GM19397 (cell line): ENCODE data around the gene THSD8.

Experiments used
- ATAC-seq: cut with Tn5 transposase; IDR thresholded peaks from one replicate; pipeline ENCODE4 v1.9.1; 2021; ENCODE audit warnings: mild to moderate bottlenecking, moderate library complexity; ENCODE audit not compliant: unreplicated experiment

The THSD8 gene

DNA sequence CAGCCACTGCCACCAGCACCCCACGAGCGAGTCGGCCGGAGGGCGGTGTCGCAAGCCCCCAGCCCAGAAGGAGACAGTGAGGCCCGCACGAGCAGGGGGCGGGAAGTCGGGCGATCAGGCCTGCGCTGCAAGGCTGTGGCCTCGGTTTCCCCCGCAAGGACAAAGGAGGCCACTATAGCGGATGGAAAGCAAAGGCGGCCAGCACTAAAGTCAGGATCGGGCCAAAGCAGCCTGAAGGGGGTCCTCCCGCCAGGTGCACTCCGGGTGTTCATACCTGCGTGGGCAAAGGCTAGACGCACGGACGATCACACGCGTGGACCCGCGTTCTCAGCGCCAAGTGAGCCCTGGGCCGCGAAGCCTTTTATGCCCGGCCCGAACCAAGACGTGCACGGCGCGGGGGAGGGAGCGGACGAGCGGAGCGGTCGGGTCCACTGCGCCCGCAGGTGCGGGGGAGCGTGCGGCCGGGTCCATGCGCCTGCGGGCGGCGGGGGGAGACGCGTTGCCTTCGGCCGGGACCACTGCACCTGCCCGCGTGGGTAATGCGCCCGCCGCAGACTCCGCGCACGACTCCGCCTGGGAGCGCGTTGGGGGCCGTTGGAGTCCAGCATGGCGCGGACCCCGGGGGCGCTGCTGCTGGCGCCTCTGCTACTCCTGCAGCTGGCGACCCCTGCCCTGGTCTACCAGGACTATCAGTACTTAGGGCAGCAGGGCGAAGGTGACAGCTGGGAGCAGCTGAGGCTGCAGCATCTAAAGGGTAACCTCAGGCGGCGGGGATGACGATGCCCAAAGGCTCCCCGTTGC, at the start of gene THSD8, which contains the start of gene PRDX2:
TSS of gene THSD8 (plus strand) at position 604 of the 801 bp plus-strand sequence. CDS start at position 607, 3 bp downstream.
TSS of gene PRDX2 (minus strand) at position 335 of the 801 bp plus-strand sequence. CDS start 539 bp downstream, outside the sequence.
- ATAC-seq: peak; percentile 38

DNA sequence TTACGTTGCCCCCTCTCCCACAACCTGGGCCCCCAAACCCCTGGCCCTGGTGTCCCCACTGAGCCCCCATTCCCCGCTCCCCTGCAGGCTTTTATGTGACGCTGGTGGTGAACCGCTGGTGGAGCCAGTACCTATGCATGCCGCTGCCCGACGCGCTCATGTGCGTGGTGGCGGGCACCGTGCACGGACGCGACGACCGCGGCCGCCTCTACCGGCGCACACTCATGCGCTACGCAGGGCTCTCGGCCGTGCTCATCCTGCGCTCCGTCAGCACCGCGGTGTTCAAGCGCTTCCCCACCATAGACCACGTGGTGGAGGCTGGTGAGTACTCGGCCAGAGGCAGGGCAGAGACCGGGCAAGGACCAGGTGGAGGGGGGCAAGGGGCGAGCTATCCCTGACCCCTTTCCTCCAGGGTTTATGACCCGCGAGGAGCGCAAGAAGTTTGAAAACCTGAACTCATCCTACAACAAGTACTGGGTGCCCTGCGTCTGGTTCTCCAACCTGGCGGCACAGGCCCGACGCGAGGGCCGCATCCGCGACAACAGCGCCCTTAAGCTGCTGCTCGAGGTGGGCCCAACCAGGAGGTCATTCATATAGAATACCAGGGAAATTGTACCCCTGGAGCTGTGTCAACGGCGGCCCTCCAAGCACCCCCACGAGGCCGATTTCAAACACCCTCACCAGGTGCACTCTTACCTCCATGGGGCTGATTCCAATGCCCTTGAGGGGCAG, 47.2 kb upstream of the THSD8 start:
- no peak for ATAC-seq

DNA sequence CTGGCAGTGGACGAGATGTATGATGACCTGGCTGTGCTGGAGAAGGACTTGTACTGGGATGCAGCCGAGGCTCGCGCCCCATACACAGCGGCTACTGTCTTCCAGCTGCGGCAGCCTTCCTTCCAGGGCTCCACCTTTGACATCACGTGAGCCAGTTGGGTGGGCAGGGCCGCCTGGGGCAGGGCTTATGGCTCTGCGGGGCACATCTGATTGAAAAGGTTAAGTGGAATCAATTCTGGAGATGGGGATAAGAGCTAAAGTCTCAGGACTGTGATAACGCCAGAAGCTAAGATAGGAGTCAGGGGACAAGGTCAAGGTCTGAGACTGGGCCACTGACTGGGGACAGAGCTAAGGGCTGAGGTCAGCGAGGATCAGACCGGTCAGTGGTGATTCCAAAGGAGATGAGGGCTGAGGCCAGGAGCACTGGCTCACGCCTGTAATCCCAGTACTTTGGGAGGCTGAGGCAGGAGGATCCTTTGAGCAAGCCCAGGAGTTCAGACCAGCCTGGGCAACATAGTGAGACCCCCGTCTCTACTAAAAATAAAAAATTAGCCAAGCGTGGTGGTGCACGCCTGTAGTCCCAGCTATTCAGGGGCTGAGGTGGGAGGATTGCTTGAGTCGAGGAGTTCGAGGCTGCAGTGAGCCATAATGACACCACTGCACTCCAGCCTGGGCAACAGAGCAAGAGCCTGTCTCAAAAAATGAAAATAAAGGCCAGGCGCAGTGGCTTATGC, 45.6 kb upstream of the THSD8 start:
- no peak for ATAC-seq

DNA sequence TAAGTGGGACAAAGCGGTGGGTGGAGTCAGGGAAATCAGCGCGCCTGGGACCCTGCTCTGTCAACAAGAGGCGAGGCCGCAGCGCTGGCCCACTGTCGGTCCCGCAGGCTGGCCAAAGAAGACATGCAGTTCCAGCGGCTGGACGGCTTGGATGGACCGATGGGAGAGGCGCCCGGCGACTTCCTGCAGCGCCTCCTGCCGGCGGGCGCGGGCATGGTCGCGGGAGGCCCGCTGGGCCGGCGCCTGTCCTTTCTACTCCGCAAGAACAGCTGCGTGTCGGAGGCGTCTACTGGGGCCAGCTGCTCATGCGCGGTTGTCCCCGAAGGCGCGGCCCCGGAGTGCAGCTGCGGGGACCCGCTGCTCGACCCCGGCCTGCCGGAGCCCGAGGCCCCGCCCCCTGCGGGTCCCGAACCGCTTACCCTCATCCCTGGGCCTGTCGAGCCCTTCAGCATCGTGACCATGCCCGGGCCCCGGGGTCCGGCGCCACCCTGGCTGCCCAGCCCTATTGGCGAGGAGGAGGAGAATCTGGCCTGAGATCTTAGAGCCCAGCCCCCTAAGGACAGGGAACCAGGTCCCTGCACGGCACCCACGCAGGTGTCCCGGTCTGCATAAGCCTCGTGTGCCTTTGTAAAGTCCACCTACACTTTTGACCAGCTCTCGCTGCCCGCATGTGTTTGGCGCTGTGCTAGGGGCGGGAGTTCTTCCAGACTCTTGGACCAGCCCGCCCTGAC, 44.2 kb upstream of the THSD8 start:
- ATAC-seq: no peak

DNA sequence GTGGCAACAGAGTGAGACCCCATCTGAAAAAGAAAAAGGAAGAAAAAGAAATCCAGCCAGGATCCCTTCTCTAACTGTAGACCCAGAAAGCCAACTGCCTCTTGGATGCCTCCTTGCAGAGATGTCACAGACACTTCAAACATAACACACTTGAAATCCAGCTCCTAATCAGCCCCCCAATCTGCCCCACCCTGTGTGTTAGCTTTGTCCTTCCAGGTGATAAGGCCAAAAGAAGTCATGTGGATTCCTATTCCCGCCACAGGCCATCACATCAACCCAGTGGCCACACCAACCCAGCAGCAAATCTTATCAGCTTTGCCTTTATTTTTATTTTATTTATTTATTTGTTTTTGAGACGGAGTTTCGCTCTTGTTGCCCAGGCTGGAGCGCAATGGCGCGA, 42.2 kb upstream of the THSD8 start:
- ATAC-seq: no peak

DNA sequence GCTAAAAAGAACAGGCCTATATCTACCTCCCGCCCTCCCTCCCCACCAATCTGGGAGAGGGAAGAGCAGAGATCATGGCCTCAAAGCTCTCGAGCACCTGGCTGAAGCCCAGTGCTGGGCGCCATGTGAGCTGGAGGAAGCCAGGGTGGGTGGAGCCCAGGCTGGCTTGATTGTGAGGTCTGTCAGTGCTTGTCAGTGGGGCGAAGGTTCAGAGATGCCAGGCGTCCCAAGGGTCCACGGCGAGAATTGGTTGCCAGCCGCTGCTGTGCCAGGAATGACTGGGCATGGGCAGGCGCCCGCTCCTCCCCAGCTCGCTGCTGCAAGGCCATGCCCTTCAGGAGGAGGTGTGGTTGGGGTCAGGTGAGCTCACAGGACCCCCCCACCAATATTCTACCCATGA, 38.8 kb upstream of the THSD8 start:
- ATAC-seq: no peak

DNA sequence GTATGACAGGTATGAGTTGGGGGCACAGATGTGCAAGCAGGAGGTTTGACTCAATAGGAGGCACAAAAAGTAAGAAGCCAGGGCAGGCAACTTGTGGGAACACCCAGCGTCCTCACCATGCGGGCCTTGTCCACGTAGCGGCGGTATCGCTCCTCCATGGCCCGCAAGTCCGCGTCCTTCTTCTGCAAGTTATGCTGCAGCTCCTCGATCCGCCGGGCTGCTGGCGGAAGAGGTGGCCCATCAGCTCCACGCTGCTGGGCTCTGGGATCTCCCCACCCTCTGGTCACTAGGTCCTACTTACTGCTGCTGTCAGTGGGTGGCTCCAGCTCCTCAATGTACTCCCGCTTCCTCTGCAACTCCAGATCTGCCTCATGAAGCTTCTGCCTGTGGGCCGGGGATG, 37.2 kb upstream of the THSD8 start:
- ATAC-seq: no peak

DNA sequence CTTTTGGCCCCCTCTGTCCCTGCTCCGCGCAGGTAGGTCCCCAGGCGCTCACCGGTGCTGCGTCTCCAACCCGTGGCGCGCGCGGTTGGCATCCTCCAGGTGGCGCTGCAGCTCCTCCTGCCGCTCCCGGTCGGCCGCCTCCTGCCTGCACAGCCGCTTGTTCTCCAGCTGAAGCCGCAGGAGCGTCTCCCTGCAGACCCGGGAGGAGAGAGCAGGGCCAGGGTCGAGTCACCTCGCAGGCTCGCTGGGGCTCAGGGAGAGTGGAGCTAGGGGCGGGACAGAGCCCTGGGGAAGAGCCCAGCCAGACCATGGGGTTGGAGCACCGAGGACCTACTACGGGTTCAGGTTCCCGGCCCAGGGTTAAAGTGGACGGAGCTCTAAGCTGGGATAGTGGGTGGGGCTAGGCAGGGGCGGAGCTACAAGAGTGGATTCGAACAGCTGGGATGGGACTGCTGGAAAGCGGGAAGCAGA, 35.8 kb upstream of the THSD8 start:
- ATAC-seq: no peak

DNA sequence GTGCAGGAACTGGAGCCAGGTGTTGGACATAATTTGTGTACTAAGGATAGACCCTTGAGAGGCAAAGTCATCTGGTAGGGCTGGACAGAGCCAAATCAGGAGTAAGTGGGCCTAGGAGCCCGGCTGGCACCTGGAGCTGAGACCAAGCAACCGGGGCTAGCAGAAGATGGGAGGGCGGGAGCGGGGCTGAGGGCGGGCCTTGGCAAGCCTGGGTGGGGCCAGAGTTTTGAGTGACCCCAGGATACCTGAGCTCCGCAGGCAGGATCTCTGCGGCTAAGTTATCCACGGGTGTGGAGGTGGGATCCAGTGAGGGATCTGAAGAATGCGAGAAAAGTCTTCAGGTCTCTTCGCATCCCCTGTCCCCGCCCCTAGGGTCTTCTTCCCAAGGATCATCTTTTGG, 34.7 kb upstream of the THSD8 start:
- ATAC-seq: no peak

DNA sequence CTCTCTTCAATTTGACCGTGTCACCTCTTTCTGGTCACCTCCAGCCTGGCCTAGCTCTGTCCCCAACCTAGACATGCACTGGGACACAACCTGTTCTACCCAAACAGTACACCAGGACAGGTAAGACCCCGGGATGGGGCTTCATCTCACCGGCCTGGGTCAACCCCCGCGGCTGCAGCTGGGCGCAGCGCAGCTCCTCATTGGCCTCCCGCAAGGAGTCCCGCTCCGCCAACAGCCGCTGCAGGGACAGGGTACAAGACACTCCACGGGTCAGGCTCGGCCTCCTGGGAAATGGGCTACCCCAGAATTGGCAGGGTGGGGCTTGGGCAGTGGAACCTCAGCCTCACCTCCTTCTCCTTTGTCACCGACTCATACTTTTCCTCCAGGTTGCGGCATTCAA, 34.2 kb upstream of the THSD8 start:
- no peak for ATAC-seq

DNA sequence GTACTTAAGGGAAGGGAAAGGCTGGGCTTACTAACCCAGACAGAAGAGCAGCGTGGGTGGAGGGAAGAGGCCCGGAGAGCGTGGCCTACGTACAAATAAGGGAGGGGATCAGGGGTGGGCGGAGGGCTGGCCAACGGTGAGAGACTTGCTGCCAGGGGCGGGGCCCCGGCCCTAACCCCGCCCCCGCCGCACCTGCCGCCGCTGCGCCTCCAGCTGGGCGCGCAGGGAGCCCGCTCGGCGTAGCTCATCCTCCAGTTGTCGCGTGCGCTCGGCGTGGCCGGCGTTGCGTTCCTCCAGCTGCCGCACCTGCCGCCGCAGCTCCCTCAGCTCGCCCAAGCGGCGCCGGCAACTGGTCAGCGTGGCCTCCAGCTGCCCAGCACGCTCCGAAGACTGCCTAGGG, 32.2 kb upstream of the THSD8 start:
- no peak for ATAC-seq

DNA sequence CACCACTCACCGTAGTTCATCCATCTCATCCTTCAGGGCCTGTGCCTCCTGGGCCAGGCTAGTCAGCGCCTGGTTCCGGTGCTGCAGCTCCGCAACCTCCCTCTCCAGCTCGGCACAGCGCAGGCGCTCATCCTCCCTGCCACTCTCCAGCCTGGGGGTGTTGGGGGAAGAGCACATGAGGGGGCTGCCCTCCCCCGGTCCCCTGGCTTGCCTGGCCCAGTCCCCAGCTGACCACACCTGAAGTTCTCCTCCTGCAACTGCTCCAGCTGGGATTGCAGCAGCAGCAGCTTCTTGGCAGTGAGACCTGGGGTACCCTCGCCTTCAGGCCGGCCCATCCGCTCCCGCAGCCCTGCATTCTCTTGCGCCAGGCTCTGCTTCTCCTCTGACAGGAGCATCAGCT, 30.9 kb upstream of the THSD8 start:
- ATAC-seq: no peak

DNA sequence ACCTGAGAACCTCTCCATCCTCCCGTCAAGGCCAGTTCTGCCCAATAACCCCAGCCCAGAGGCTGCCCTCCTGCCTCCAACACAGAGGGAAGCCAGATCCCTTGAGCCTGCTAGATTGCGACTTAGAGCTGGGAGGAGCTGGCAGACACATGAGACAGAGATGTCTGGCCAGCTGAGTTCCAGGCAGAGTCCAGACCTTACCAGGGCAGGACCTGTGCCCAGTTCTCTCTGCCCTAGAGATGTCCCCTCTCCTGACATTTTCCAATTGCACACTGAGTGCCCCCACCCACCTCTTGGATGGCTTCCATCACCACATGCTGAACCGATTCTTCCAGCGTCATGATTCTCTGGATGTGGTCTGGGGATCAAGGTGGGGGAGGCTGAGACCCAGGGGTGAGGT, 29.5 kb upstream of the THSD8 start:
- ATAC-seq: no peak

DNA sequence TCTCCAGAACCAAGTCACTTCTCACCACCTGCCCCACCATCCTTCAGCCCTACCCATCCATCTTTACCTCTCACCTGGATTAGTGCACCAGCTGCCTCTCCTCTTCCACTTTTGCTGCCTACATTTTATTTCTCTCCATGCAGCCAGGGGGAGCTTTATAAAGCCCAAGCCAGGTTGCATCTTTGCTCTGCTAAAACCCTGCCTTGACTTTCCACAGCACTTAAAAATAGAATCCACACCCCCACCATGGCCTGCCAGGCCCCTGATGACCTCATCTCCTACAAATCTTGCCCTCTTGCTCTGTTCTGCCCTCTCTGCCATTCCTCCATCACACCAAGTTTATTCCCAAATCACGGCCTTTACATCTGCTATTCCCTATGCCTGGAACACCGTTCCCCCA, 28.3 kb upstream of the THSD8 start:
- ATAC-seq: no peak

DNA sequence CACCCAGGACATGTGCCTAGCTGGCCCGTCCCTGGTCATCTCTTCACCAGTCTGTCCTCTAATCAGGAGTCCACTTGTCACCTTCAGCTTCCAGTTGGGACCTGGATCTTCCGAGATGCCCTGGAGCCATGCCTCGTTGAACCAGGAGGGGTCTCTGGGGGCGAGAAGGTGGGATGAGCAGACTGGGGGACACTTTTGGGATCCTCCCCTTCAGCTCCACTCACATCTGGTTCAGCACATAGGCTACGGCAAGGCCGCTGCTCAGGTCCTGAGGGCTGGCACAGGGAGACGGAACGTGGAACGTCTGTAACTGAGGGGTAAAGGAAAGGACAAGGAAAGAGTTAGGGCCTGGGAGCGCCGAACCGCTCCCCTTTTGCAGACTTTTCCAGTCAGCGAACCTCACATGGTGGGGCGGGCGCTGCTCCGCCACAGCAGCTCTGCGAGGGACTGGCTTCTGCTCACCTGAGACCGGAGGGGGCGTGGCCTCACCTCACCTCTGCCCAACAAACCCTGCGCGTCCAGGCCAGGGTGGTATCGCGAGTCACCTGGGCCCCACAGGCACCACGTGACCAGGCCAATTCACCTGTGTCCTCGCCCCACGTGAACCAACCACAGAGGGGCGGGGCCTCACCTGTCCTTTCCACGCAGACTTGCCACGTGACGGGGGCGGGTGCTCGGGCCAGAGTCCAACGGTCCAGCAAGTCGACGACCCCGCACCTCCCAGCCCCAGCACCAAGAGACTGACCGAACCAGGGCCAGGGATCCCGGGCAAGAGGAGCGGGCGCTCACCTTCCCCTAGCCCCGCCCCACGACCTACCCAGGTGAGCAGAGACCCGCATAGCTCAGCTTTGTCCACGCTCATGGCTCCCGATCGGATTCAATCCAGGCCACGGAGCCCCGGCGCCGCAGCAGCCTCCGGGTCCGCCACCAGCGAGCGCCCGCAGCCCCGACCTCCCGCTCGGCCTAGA, 27.0 kb upstream of the THSD8 start, which contains the start of gene HOOK2:
TSS of gene HOOK2 (minus strand) at position 965 of the 968 bp plus-strand sequence. CDS start at position 862, 103 bp downstream.
- ATAC-seq: no peak

DNA sequence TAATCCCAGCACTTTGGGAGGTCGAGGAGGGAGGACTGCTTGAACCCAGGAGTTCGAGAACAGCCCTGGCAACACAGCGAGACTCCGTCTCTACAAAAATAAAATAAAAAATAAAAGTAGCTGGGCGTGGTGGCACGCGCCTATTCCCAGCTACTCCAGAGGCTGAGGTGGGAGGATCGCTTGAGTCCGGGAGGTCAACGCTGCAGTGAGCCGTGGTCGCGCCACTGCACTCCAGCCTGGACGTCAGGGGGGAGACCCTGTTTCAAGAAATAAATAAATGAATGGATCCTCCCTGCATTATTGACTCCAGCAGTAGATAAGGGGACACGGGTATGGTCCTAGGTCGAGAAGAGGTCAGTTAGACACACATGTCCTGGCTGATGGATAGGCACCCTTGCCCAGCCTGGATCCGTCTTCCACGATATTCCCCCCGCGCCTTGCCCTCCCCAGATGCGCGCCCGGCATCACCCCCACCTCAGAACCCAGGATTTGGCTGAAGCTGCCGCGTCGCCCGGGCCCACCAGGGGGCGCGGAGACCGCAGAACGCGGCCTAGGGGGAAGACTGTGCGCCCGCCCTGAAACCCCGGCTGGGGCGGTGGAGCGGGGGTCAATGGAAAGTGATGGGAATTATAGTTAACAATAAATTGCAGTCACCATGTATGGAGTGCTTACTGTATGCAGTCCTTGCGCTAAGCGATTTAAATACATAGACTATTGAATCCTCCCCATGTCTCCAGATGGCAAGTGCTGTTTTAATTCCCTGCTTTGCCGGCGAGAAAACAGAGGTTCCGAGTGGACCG, 24.5 kb upstream of the THSD8 start:
- peak; percentile 33 for ATAC-seq

DNA sequence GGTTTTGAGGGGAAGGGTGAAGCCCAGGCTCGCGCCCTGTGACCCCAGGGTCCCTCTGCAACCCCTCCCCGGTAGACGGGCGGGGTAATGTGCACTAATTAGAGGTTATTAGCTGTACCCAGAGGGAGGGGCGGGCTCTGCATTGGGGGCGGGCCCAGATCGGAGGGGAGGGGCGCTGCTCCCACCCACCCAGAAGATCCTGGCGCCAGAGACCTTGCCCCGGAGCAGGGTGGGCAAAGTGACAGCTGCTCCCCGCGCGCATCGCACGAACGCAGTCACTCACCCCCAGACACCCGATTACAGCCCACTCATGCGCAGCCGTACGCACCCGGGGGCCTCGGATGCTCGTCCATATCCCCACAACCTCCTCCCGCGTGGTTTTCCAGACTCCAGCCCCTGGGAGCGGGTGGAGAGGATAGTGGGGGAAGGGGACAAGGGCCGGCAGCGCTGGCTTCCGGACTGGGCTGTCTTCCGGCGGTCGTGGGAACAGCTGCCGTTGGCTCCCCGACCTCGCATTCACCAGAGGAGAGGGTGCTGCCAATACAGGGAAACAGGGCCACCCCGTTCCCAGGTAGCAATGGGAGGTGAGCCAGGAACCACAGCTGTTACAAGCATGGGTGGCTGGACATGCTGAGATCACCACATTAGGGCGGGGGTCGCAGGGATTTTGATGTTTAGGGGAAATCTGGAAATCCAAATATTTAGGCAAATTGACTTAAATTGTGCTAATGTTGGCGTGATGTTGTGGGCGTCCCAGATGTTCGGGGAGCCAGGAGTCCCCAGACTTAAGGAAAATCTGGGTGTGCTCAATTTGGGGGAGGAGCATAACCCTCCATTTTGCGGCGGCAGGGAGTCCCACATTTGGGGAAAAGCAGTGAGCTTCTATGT, 23.6 kb upstream of the THSD8 start:
- ATAC-seq: no peak

DNA sequence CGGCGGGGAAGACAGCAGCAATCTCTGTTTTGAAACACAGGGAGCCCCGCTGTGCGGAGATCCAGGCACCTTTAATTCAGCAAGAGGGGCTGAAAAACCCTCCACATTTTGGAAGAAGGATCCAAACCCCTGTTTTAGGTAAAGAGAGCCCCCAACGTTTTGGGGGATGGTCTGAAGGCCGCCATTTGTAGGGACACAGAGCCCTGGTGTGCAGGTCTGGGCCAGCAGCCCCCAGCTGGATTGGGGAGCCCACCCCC, 23.0 kb upstream of the THSD8 start:
- ATAC-seq: no peak
